Heart left ventricle (tissue), 13 donors: ENCODE data around the gene CRABP1.

ENCODE experiments used
- CTCF ChIP-seq, 12 donors: fragments of 200-600 bp; sonication (generic) in 4 of 12; IDR thresholded peaks; one replicate each; pipeline versions ENCODE4 v1.5.0 to v1.8.0; 2018 to 2022; ENCODE audit warnings: antibody characterized with exemption in 12 of 12, mild to moderate bottlenecking in 5 of 12
- POLR2A ChIP-seq, 2 donors: fragments of 450-650 bp; IDR thresholded peaks; one replicate each; pipeline ENCODE4 v1.6.1; 2017; ENCODE audit warnings: antibody characterized with exemption in 2 of 2, mild to moderate bottlenecking in 2 of 2, moderate library complexity in 2 of 2
- donor health status: ischemic (EF 13 %, LVEDD 7.1; RV severe dilation, severe dysfunction).
- donor health status: DM: no; HTN: yes; CAD: no.
- donor health status: DM: no; HTN: no; CAD: no.
- donor health status: ischemic (EF 25% LVEDD 6.9; RV normal size, moderate dysfunction).
- donor health status: ischemic (EF 25% LVEDD 5.7; RV mildly dilated, moderate dysfunction).
- donor health status: ischemic (EF 35%, LVEDD 5.7; RV mildly dilated, moderate dysfunction).
- donor health status: nonischemic (EF 11% LVEDD 7.7; RV severe dilation, severe dysfunction).
- donor health status: DM: yes; HTN: yes; CAD: no.
- donor health status: PGD.
- donor health status: ischemic (EF 29% LVEDD 5.4; RV normal size, mild dysfunction).
- donor health status: nonischemic (EF 23%, LVEDD 6.1; RV moderate dilation, normal function).

- TF ChIP-seq CTCF (IDR thresholded peaks at IDR 0.05) = no peak
- TF ChIP-seq POLR2A (IDR thresholded peaks at IDR 0.05) = no peak
Observed at GRCh38 chr15:78338781-78339180, 1.4 kb upstream of the CRABP1 start.
